HG02571 (cell line): Measurements from ENCODE around the gene R3HDM4.
"Not testable (repeated sequence)": the region's sequence is repeated elsewhere in the genome, so short reads cannot be mapped to it uniquely, and the experiment has no call there.

ENCODE experiments used
- ATAC-seq: cut with Tn5 transposase; IDR thresholded peaks from one replicate; pipeline ENCODE4 v1.9.1; 2021; ENCODE audit warnings: mild to moderate bottlenecking, moderate library complexity; ENCODE audit not compliant: unreplicated experiment

R3HDM4 gene

GRCh38 chr19:861756-862580 lies 51.1 kb downstream of the R3HDM4 start:
- ATAC-seq = no peak

DNA sequence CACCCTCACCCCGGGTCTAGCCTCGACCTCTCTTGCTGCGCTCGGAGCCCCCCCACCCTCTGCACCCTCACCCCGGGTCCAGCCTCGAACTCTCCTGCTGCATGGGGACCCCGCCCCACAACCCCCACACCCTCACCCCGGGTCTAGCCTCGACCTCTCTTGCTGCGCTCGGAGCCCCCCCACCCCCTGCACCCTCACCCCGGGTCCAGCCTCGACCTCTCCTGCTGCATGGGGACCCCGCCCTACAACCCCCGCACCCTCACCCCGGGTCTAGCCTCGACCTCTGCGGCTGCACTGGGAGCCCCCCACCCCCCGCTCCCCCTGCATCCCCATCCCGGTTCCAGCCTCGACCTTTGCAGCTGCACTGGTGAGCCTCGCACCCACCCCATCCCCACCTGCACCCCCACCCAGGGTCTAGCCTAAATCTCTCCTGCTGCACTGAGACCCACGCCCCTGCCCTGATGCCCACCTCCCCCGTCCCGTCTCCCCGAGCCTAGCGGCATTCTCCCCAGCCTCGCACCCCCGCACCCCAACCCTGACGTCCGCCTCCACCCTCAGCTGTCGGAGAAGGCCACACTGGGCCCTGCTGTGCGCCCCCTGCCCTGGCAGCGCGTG lies 51.8 kb downstream of the R3HDM4 start:
- no peak for ATAC-seq

DNA sequence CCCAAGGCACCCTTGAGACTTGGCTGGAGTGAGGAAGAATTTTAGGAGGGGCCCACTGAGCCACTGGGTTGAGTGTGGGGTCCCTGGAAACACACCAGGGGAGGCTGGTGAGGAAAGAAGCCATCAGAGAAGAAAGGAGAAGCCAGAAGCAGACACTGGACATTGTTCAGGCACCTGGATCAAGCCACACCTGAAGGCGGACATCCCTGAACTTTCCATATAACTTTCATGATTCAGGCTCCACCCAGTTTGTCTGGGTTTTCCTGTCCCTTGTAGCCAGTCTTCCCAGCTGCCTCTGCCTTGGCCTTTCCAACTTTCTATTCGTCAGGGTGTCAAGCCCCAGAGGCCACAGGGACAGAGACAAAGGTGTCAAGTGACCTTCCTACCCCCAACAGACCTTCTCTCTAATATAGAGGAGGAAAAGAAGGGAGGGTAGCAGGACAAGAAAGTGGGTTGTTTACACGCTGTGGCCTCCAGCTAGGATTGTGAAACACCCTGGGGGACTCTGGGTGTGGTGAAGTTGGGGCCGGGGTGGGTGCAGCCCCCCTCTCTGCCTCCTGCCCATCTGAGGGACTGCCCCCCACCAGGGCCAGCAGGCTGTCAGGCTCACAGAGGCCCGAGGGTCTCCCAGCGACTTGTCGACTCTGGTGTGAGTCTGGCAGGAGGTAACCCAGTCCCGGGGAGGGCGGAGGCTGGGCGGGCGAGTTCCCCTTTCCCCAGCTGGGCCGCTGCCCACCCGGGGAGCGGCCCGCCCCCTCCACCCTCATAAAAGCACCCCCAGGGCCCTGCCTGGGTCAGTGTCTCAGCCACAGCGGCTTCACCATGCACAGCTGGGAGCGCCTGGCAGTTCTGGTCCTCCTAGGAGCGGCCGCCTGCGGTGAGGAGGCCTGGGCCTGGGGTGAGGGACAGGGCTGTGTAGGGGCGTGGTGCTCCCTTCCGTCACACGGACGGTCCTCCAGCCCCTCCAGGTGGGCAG lies 53.9 kb downstream of the R3HDM4 start, which contains the start of gene CFD:
CFD (plus strand) TSS at position 797 of the 976 bp plus-strand sequence; CDS start at position 823, 26 bp downstream.
- ATAC-seq = no peak

GRCh38 chr19:858284-858683 lies 54.7 kb downstream of the R3HDM4 start:
- no peak for ATAC-seq

GRCh38 chr19:855566-856120 lies 57.4 kb downstream of the R3HDM4 start:
- ATAC-seq = no peak

DNA sequence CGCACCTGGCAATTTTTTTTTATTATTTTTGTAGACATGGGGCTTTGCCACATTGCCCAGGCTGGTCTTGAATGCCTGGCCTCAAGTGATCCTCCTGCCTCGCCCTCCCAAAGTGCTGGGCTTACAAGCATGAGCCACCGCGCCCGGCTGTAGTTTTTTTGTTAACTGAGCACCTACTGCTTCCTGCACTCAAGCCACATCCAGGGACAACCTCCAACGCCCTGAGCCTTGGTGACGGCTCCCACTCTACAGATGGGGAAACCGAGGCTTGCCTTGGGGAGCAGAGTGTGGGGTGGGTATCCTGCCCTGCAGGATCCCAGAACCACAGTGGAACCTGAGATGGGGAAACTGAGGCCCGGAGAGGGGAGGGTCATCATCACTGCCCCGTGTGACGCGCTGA lies 57.9 kb downstream of the R3HDM4 start:
- ATAC-seq = no peak

DNA sequence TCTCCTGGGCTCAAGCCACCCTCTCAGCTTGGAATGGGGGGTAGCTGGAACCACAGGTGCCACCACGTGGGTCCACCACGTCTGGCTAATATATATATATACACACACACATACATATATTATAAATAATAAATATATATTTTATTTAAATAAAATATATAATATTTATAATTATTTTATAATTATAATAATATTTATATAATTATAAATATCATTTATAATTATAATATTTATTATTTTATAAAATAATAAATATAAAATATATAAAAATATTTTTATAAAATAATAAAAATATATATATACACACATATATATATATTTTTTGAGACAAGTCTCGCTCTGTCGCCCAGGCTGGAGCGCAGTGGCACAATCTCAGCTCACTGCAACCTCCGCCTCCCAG lies 58.5 kb downstream of the R3HDM4 start:
- no peak for ATAC-seq

- not testable (repeated sequence) for ATAC-seq
These were observed 59.3 kb downstream of the R3HDM4 start for GRCh38 chr19:853614-854220.

DNA sequence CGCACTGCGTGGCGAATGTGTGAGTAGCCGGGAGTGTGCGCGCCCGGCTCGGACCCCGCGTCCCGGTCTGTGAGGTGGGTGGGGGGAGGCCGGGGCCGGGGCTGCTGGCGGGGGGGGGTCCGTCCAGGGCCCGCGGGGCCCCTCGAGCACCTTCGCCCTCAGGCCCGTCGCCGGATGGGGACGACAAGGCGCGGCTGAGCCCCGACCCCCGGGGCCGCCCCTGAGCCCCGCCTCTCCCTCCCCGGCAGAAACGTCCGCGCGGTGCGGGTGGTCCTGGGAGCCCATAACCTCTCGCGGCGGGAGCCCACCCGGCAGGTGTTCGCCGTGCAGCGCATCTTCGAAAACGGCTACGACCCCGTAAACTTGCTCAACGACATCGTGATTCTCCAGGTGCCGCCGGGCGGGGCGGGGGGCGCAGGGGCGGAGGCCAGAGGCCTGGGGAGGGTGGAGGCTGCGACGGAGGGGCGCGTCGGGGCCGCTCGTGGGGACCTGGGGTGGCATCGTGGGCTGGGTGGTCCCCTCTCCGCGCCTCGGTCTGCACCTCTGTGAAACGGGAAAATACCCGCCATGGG lies 59.9 kb downstream of the R3HDM4 start:
- ATAC-seq = no peak

DNA sequence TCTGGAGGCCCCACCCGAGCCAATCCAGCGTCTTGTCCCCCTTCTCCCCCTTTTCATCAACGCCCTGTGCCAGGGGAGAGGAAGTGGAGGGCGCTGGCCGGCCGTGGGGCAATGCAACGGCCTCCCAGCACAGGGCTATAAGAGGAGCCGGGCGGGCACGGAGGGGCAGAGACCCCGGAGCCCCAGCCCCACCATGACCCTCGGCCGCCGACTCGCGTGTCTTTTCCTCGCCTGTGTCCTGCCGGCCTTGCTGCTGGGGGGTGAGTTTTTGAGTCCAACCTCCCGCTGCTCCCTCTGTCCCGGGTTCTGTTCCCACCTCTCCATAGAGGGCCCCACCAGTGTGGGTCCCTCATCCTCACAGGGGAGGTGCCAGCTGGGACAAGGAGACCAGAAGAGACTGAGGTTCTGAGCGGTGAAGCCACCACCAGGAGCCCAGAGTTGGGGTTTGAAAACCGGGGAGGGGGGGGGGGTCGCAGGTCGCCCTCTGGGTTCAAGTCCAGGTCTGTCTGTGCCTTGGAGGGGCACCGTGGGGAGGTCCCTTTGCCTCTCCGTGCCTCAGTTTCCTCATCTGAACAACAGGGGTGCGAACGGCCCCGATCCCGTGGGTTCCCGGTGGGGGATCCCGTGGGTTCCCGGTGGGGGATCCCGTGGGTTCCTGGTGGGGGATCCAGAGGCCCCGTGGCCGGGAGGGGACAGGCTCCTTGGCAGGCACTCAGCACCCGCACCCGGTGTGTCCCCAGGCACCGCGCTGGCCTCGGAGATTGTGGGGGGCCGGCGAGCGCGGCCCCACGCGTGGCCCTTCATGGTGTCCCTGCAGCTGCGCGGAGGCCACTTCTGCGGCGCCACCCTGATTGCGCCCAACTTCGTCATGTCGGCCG lies 60.6 kb downstream of the R3HDM4 start, which contains the start of gene ELANE:
ELANE (plus strand) TSS at position 168 of the 878 bp plus-strand sequence; CDS start at position 194, 26 bp downstream.
- ATAC-seq = no peak

GRCh38 chr19:850979-851335 lies 62.1 kb downstream of the R3HDM4 start:
- ATAC-seq = no peak

GRCh38 chr19:850221-850978 lies 62.6 kb downstream of the R3HDM4 start:
- no peak for ATAC-seq

DNA sequence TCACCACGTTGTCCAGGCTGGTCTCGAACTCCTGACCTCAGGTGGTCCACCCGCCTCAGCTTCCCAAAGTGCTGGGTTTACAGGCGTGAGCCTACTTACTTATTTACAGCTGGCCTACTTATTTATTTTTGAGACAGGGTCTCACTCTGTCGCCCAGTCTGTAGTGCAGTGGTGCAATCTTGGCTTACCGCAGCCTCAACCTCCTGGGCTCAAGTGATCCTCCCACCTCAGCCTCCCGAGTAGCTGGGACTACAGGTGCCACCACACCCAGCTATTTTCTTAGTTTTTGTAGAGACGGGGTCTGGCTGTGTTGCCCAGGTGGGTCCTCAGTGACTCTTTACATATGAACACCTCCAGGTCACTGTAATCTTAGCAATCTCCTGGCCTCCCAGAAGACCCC lies 63.8 kb downstream of the R3HDM4 start:
- ATAC-seq = not testable (repeated sequence)

DNA sequence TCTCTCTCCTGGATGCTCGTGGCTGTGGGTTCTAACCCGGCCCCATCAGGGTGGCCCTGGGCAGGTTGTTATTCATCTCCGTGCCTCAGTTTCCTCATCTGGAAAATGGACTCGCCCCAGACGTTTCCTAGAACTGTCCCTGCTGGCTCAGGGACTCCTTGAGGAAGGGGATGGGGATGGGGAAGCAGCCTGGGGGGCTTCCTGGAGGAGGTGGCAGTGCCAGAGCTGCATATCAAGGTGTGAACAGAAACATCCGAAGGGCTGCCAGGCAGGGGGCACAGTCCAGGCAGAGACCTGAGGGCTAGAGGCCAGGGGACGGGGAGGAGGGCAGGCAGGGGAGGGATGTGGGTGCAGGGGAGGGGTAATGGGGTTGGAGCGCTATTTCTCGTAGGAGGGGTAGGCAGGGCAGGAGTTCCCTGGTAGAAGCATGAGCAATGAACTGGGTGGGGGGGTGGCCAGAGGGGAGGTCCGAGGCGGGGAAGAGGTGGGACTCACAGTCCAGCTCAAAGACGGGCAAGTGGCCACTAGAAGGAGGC lies 64.6 kb downstream of the R3HDM4 start:
- no peak for ATAC-seq
